HG03432 (cell line): Measurements from ENCODE around the gene DNM1.
A peak's percentile ranks its signal among the peaks of the same experiment; 100 is the strongest.

Experiments
- ATAC-seq: cut with Tn5 transposase; IDR thresholded peaks from one replicate; pipeline ENCODE4 v1.9.1; 2021; ENCODE audit warnings: mild to moderate bottlenecking, moderate library complexity; ENCODE audit not compliant: unreplicated experiment

The DNM1 gene

DNA sequence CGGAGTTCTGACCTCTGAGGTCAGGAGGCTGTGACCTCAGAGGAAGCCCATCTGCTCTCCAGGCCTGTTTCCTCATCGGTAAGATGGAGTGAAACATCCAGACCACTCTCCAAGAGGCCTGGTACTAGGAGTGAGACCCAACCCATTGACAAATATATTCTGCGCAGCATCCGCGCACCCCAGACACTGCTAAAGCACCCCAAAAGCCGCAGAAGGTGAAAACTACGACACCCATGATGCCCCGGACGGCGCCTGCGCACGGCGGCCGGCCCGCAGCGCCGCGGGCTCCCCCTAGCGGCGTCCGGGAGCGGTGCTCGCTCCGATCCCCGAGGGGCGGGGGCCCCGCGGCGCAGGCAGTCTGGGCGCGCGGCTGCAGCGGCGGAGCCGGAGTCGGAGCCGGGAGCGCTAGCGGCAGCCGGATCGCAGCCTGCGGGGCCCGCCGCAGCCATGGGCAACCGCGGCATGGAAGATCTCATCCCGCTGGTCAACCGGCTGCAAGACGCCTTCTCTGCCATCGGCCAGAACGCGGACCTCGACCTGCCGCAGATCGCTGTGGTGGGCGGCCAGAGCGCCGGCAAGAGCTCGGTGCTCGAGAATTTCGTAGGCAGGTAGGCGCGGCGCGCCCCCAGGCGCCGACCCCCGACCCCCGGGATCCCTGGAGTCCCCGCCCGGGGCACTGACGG is at the start of gene DNM1:
Gene DNM1 (plus strand): TSS at position 356 of the 683 bp plus-strand sequence. CDS start 92 bp downstream, at position 448.
- ATAC-seq, result peak; percentile 75

DNA sequence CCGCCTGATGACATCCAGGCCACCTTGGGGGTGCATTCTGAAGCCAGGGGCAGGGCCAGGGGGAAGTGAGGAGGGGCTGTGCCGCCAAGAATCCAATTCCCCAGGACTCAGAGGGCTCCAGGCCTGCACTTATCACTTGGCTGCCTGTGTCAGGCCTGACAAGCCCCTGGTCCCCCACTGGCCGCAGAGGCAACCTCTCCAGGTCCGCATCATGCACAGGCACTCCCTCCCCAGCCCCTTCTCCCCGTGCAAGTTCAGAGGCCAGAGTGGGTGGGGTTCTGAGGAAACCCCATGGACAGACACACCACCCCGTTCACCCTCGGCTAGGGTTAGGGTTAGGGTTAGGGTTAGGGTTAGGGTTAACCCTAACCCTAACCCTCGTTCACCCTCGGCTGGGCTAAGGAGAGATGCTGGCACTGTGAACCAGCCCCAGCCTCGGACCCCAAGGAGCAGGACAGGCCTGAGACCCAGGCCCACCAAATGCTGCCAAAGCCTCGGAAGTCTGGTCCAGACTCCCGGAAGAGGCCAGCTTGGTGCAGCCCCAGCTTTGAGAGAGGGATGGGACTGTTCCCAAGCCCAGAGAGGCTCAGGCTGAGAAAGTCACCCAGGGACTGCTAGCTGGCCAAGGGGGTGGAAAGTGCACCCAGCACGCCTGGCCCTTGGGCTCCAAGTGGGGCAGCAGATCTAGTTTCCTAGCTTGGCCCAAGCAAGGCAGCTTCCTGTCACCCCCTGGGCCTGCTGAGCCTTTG is 49.1 kb upstream of the DNM1 start:
- ATAC-seq, result no peak

DNA sequence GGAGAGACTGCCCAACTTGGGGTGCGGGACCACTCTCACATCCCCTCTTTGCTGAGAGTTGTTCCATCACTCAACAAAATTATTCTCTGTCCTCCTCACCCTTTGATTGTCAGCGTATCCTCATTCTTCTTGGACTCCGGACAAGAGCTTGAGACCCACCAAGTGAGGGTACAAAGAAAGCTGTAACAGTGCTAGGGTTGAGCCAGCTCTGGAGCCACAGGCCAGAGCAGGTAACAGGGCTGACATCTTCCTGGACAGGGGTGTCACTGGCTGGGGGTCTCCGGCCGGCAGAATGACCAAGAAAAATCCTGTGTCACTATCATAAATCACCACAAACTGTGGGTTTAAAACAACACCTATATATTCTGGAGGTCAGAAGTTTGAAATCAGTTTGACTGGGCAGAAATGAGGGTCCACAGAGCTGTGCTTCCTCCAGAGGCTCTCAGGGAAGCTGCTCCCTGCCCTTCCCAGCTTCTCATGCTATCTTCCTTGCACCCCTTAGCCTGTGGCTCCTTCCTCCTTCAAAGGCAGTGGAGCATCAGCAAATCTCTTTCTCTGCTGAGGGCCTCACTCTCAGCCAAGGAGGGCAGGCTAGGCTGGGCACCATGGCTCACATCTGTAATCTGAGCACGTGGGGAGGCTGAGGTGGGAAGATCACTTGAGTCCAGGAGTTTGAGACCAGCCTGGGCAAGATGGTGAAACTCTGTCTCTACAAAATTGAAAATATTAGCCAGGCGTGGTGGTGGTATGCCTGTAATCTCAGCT is 47.3 kb upstream of the DNM1 start:
- no peak for ATAC-seq

DNA sequence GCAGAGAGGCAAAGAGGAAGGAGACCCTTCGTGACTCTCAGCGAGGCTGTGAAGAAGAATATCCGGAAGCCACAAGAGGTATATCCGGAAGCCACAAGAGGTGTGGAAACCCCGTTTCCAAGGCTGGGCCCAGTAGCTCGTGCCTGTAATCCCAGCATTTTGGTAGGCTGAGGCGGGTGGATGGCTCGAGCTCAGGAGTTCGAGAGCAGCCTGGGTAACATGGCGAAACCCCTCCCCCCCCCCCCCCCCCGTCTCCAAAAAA is 43.7 kb upstream of the DNM1 start:
- no peak for ATAC-seq

DNA sequence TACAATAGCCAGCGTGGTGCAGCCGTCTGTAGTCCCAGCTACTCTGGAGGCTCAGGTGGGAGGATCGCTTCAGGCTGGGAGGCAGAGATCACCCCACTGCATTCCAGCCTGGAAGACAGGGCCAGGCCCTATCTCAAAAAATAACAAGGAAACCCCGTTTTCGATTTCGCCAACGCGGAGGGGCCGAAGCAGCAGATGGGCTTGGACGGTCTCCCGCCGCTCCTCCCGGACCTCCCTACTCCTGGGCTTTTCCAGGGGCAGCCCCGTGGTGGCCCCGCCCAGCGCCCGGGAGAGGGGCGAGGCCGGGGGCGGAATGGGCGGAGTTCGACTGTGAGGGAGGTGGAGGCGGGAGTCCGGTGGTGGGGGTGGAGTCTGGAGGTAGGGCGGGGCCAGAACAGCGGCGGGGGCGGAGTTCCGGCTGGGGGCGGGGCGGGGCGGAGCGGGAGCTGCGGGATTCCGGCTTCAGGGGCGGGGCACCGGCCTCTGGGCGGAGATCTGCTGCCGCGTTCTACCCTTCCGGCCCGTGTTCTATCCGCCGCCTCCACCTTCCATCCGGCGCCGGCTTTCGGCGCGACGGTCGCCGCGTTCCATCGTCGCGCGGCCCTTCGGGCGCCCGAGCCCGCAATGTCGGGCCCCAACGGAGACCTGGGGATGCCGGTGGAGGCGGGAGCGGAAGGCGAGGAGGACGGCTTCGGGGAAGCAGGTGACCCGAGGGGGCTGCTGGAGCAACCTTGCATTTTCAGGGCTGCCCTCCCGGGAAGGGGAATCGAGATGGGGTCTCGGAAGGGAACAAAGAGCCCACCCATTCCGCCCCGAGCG is 43.2 kb upstream of the DNM1 start, which contains the start of gene BBLN:
Gene BBLN (plus strand): TSS at position 482 of the 819 bp plus-strand sequence. CDS start 143 bp downstream, at position 625.
- ATAC-seq, result peak; percentile 79

DNA sequence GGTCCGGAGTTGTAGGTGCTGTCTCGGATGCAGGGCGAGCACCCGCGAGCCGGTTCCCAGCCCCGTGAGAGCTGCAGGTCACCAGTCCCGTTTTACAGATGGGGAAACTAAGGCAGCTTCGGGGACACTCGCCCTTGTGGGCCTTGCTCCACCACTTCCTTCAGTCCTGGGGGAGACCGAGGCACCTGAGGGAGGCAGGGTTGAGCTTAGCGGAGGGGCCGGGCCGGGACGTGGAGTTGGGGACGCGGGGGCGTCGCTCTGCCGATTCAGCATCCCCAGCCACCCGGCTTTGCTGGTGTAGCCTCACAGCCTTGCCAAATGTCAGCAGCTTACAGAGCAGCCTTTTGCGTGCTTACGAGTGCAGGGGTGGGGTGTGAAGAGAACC is 42.6 kb upstream of the DNM1 start:
- peak; percentile 18 for ATAC-seq

DNA sequence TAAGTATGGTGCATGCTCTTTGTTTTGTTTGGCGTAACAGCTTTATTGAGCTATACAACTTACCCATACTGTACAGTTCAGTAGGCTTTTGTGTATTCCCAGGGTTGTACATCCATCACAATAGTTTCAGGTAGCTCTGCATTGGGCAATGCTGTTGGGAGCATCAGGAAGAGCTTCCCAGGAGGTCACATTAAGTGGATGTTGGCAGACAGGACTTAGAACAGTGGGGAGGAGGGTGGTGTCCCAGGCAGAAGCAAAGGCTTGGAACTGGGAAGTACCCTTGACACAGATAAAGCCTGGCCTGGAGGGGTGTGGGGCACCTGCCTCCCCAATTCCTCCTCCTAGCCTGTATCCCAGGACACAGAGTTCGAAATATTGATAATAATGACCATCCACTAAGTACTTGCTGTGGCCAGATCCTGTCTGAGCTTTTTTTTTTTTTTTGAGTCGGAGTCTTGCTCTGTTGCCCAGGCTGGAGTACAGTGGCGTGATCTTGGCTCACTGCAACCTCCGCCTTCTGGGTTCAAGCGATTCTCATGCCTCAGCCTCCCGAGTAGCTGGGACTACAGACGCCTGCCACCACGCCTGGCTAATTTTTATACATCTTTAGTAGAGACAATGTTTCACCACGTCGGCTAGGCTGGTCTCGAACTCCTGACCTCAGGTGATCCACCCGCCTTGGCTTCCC is 41.8 kb upstream of the DNM1 start:
- ATAC-seq, result no peak

DNA sequence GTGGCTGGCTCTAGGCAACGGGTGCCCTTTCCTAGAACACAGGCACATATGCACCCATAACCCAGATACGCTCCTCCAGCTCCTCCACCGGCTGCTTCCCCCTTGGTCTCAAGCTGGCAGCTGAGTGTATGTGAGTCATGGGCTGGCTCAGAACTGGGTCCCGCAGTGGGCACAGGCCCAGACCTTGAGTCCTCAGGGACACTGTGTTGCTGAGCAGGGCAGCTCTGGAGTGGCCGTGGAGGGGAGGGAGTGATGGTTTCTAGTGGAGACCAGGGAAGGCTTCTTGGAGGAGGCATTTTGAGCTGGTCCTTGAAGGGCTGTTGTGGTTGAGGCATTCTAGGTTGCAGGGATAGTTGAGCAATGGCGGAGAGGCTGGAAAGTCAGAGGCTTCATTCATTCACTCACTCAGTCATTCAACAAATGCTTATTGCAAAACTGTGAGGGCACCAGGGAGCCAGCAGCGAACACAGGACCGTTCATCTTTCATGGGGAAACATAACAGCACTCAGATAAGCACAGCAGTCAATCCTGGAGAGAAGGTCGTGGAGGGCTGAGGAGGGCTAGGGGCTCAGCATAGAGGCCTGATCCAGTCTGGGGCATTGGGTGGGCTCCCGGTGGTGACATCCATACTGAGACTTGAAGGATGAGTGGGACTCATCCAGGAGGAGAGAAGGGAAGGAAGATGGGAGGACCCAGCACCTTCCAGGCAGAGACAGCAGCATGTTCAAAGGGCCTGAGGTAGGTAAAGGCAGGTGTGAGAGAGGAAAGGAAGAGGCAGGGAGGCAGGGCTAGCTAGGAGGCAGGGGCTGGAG is 40.8 kb upstream of the DNM1 start:
- no peak for ATAC-seq

DNA sequence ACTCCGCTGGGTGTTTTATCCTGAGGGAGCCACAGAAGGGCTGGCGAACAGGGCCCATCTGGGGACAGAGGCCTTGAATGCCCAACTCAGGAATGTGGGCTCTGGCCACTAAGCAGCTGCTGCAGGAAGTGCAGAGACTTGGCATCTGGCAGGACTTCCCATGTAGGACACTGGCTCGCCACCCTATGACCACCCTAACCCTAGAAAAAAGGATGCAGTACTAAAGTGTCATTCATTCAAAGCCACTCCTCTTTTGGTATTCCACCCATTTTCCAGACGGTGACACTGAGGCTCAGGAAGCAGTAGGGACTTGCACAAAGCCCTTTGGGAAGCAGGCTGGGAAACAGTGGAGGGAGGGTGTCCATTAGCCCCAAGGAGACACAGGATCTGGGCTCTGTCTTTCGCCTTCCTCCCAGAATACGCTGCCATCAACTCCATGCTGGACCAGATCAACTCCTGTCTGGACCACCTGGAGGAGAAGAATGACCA is 40.1 kb upstream of the DNM1 start:
- no peak for ATAC-seq

DNA sequence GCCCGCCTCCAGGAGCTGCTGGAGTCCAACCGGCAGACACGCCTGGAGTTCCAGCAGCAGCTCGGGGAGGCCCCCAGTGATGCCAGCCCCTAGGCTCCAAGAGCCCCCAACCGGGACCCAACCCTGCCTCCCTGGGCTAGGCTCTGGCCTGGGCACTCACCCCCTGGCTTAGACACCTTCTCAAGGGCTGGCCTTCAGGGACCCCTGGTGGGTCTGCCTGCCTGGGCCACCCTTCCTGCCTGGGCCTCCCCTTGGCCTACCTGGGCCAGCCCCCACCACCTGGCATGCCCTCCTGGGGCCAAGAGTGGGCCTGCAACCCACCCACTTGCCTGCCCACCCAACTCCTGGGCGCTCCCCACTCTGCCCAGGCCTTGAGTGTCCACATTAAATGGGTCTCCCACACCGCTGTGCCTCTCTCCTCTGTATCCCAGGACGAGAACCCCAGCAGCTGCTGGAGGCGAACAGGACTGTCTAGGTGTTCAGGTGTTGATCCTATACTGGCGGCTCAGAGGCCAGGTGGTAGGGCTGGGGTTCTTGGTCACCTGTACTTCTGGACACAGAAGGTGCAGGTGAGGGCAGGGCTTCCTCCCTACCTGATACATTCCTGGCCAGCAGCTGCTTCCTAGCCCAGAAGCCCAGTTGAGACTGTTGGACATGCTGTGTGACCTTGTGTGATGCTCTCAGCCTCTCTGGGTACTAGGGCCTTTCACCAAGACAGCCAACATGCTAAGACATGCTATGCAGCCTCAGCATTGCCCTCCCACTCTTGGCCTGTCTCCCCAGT is 39.5 kb upstream of the DNM1 start:
- no peak for ATAC-seq

DNA sequence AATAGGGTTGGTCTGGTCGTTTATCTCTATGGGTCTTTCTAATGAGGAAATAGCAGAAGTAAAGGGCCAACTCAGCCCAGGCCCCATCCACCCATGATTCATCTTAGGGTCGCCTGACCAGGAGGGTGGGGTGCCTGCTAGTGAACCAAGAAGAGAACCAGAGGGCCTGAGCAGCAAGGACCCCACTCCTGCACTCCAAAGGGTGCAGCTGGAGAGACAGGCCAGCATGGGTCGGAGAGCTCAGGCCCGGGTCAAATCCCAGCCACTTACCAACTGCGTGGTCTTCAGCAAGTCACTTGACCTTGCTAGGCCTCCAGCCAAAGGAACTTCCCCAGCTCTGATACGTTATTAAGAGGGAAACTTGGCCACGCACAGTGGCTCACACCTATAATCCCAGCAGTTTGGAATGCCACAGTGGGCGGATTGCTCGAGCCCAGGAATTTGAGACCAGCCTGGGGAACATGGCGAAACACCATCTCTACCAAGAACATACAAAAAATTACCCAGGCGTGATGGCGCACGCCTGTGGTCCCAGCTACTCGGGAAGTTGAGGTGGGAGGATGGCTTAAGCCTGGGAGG is 38.8 kb upstream of the DNM1 start:
- no peak for ATAC-seq

DNA sequence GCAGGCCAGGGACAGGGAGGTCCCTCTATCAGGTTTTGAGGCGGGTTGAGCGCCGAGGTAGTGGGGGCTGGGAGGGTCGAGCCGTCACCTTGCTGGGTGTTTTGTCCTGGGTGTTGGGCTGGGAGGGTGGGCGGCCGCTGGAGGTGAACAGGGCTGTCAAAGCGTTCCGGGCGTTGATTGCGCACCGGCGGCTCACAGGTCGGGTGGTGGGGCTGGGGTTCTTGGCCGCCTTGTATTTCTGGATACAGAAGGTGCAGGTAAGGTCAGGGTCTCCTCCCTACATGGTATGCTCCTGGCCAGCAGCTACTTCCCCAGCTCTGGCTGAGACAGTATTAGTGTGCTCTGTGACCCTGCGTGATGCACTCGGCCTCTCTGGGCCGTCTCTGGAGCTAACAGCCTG is 37.0 kb upstream of the DNM1 start:
- no peak for ATAC-seq

DNA sequence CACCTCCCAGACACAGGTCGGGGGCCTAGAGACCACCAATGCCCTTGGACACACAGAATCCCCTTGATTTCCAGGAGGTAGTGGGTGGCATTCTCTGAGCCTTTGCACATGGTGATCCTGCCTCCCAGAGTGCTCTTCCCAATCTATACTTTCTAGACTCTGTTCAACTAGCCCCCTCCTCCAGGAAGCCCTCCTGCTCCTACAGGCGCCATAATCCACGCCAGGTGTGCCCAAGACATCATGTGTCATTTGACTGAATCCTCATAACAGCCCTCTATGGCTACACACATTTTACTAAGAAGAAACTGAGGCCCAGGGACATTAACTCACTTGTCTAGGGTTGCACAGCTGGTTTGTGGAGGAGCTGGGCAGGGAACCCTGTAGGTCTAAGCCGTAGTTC is 36.0 kb upstream of the DNM1 start:
- no peak for ATAC-seq

DNA sequence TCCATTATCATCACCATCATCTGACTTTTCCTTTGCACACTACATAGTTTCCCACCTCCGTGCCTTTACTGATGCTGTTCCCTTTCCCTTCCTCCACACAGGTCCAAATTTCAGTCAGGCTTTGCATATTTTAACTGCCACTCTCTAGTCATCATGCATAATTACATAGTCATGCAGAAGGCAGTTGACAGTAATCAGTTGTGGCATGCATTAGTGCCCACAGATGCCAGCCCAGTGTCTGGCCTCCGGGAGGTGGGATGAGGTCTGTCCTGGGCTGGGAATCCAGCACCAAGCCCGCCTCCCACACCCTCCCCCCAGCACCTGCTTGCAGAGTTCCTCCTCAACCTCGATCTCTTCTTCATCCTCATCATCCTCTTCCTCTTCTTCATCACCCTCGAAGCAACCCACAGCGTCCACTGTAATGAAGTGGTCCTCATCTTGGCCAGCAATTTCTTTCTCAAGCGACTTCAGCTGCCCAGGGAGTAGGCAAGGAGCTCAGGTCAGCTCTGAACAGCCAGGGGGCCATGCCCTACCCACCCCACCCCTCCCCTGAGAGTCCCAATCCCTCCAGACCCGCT is 34.4 kb upstream of the DNM1 start:
- ATAC-seq, result no peak

DNA sequence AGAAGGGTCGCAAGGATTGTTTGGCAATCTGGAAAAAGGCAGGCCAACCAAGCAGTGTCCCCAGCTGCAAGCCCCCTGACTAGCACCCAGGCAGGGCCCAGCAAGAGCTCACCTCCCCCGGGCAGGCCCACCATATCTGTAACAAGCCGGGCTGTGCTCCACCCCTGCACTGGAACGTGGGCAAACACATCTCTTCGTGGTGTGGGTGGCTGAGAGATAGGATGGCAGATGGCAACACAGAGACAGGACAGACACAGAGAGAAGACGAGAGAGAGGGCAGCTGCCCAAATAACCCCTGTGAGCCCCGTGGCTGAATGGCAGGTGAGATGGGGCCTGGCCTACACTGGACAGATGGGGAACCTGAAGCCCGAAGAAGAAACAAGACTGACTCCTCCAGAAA is 33.7 kb upstream of the DNM1 start:
- no peak for ATAC-seq

DNA sequence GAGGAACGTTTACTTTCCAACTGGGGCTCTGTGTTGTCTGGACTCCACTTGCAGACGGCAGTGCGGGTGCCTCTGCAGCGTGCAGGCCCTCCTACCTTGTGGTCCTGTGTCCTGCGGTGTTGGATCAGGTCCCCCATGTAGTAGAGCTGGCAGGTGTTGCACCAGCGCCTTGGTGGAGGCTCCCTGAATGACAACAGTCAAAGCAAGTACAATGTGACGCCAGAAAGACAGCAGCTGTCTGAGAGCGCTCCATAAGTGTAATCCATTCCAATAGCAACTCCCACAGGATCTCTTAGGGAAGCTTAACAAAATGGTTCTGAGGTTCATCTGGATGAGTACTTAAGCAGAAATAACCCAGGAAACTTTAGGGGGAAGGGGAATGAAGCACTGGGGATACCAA is 33.3 kb upstream of the DNM1 start:
- no peak for ATAC-seq

DNA sequence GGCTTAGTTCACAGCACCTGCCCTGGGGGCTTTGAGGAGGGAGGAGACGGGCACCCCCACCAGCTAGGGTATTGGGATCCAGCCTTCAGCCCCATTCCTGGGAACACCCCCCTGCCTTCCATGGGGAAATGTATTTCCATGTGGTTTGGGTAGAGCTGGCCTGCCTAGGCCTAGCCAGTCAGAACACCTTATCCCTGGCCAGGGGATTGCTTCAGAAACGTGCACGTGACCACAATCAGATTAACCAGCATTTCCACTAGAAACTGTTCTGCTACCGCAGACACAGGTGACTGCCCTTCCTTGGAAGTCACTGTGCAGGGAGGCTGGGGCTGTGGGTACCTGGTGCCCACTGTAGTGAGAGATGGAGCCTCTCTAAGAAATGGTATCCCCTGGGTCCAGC is 29.1 kb upstream of the DNM1 start:
- ATAC-seq, result no peak

DNA sequence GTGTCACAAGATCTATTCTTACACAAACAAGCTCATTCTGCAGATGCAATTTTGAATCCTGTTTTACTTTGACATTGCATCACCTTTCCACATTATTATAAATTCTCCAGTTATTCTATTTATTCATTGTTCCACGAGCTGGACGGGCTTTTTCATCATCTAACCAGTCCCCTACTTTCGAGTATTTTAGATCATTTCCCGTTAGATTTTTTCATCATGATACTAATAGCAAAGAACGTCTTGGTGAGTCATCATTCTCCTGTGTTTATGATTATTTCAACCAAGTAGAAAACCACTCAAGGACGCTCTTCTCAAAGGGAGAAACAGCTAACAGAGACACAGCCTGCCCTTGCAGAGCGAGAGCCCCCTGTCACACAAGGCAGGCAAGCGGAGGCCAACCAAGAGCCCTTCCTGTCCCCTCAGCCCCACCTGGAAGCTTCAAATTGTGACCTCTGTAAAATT is 28.0 kb upstream of the DNM1 start:
- ATAC-seq, result no peak
